Measurements from ENCODE around the gene CELF4.

GRCh38 chr18:37332219-37332618 is 233.4 kb downstream of the CELF4 start:
- TF ChIP-seq GATA2 (IDR thresholded peaks at IDR 0.05; ENCODE audit: low read depth, low read length) (no peak), GATA3 (IDR thresholded peaks at IDR 0.05; ENCODE audit: low read depth, low read length) (no peak)

Data from SH-SY5Y (cell line).